ENCODE results near the gene PLCB2.

PLCB2 gene

GRCh38 chr15:40296561-40297230, 11.0 kb downstream of the PLCB2 start:
- TF ChIP-seq POLR2A (IDR thresholded peaks at IDR 0.05; ENCODE audit: low read length) (no peak), GATA1 (IDR thresholded peaks at IDR 0.05; ENCODE audit: low read depth, low read length) (no peak)

DNA sequence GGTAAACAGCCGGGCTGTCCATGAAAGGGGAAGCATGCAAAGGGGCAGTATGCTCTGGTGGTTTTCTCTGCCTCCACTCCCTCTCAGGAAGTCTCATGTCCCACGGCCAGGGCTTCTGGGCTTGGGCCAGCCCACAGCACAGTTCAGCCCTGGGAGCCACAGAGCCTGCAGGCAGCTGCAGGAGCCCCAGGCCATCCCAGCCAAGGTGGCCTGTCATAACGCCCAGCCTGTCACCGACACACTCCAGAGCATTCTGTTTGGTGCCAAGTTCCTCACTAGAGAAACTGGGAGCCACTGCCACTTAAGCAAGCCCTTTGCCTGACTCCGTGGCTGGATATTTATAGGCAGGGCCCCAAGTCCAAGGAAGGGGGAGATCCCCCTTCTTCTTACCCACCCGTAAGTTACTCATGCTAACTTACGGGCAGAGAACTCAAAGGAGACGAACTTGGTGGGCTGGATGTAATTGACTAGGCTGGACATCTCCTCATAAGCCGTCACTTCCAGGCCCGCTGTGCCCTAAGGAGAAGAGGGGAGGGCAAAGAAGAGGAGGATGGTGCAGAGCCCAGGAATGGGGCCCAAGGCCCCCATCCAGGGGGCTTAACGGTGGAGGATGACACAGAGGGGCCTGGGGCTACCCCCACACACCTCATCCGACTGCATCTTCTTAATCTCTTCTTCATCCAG, 11.7 kb downstream of the PLCB2 start:
- TF ChIP-seq POLR2A (IDR thresholded peaks at IDR 0.05; ENCODE audit: low read length): no peak
- DNase-seq: no peak

More at GRCh38 chr15:40296561-40297230, 11.0 kb downstream of the PLCB2 start:
- DNase-seq: no peak

- no peak for DNase-seq
- no peak for TF ChIP-seq POLR2A (IDR thresholded peaks at IDR 0.05; ENCODE audit: low read length)
- no peak for TF ChIP-seq GATA1 (IDR thresholded peaks at IDR 0.05; ENCODE audit: low read depth, low read length)
Observed at GRCh38 chr15:40295297-40295696, 12.4 kb downstream of the PLCB2 start.

DNA sequence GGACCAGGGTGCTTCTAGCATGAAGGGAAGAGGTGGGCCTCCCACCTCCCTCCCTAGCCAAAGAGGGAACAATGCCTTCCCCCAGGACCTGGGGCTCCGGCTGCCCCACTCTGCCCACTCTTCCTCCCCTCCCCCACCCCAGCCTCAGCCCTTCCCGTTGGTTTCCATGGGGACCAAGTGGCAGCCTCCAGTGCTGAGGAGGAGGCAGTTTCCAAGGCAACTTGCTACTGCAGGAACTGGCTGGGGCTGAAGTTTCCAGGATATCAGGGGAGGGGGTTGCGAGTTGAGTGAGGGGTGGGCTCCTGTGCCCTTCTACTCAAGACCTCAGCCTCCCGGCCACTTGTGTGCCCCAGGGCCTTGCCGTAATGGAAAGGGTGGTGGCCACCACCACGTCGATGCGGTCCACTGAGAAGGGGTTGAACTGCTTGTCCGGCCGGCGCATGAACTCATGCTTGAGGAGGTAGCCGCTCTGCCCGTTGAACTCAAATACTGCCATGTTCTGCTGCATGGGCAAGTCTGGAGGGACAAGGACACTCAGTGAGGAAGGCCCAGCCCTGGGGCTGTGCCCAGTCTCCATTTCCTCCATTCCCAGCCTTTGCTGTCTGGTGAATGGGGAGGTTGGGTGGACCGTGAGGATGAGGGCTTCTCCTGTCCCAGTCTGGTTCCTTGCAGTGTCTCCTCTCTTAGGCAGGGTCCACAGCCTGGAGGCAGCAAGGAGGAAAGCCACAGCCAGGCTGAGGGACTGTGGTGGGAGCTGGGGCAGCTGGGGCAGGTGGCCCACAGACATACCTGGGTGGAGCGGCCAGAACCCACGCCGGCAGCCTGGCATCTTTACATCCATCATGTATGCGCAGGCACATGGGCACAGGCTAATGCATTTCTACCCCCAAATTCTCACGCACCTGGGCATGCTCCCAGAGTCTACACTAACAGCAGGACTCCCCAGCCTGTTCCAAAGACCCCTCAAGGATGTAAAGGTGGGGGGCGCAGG, 13.5 kb downstream of the PLCB2 start:
- TF ChIP-seq GATA1 (IDR thresholded peaks at IDR 0.05; ENCODE audit: low read depth, low read length) (no peak), POLR2A (IDR thresholded peaks at IDR 0.05; ENCODE audit: low read length) (no peak)
- DNase-seq: no peak

GRCh38 chr15:40293006-40293405, 14.7 kb downstream of the PLCB2 start:
- TF ChIP-seq POLR2A (IDR thresholded peaks at IDR 0.05; ENCODE audit: low read length): no peak
- TF ChIP-seq GATA1 (IDR thresholded peaks at IDR 0.05; ENCODE audit: low read depth, low read length): no peak
- DNase-seq: no peak

DNA sequence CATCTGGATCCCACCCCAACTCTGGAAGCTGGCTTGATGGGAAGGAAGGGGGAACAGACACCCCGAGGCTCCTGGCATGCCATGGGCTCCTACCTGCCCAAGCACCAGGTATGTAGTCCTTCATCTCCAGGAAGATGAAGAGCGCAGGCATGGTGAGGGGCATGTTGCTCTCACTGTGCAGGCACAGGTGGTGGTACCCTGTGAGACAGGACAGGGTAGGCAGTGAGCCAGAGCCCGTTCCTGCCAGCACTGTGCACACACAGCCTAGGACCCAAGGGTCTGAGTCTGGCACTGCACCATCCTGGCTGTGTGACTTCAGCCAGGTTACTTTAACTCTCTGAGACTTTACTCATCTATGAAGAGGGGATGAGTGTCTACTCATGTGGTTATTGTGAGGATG, 15.5 kb downstream of the PLCB2 start:
- TF ChIP-seq POLR2A (IDR thresholded peaks at IDR 0.05; ENCODE audit: low read length): no peak
- no peak for TF ChIP-seq GATA1 (IDR thresholded peaks at IDR 0.05; ENCODE audit: low read depth, low read length)
- DNase-seq: no peak

DNA sequence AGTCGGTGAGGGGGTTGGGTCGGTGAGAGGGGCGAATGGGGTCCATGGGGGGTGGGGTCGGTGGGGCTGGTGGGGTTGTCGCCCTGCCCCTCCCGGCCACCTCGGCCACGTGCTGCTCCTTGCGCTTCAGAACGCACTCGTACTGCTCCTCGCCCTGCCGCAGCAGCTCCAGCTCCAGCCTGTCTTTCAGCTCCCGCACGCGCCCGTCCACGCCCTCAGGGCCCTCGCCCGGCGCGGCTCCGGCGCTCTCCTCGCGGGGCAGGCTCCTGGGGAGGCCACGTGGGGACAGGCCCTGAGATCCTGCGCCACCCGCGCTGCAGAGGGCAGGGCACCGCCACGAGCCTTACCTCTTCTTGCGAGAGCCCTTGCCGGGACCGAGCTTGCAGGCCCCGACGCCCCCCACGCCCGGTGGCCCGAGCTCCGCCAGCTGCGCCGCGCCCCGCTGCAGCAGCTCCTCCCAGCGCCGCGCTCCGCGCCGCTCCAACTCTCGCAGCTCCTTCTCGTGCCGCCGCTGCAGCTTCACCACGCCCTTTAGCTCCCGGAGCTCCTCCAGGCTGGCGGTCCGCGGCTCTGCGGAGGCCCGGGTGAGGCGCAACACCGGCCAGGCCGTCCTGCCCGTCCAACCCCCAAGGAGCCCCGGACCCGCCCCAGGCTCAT, 16.7 kb downstream of the PLCB2 start:
- TF ChIP-seq GATA1 (IDR thresholded peaks at IDR 0.05; ENCODE audit: low read depth, low read length) (no peak), POLR2A (IDR thresholded peaks at IDR 0.05; ENCODE audit: low read length) (no peak)
- DNase-seq: no peak

DNA sequence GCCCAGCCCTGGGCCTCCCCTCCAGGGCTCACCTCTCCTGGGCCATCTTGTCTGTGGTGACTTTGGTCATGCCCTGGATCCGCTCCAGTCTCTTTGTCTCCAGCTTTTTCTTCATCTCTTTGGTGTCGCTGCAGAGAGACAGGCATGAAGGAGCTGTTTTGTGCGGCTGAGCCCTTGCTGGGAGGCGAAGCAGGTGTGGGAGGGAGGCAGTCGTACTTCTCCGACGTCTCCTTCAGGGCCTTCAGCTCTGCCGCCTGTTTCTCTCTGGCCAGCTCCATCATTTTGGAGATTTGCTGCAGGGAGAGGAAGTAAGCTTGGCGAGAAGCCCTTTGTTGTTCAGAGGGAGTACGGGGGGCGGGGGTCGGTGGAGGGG, 17.2 kb downstream of the PLCB2 start:
- DNase-seq: no peak
- TF ChIP-seq GATA1 (IDR thresholded peaks at IDR 0.05; ENCODE audit: low read depth, low read length) (no peak), POLR2A (IDR thresholded peaks at IDR 0.05; ENCODE audit: low read length) (no peak)

DNA sequence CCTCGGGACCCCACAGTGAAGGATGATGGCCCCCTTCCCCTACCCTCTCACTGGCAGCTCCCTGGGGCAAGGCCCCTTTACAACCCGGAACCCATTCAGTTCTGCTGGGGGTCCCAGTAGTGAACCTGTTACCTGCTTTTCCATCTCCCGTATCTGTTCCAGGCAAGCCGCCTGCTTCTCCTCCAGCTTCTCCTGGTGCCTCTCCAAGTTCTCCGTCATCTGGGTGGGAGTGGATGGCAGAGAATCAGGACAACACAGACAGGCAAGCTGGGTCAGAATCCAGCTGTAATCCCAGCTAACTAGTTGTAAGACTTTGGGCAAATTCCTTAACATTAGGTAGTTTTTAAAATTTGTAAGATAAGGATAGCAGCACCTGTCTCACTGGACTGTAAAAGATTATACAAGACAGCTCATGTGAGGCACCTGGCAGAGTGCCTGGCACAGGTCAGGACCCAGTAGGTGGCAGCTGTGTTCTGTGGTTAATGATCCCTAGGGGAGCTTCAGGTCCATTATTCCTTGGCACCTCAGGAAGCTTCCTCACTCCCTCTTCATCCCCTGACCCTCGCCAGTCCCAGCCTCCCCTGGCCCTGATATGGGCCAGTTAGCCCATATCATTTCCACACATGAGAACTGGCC, 18.5 kb downstream of the PLCB2 start:
- TF ChIP-seq GATA1 (IDR thresholded peaks at IDR 0.05; ENCODE audit: low read depth, low read length) (no peak), POLR2A (IDR thresholded peaks at IDR 0.05; ENCODE audit: low read length) (no peak)
- no peak for DNase-seq

DNA sequence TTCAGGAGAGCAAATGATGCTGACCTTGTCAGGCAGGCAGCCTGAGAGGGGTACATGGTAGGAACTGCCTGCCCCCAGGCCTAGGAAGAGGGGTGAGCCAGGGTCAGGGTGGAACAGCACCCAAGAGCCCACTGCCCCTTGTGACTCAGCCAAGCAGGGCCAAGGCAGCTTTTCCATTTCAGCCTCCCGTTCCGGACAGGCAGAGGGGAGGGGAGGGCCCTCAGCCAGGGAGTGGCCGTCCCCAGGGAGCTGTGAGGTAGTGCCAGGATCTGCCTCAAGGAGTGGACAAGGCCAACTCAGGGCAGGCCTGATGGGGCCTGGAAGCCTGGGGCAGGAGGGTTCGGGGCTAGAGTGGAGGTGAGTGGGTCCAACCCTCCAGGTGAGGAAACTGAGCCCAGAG, 19.8 kb downstream of the PLCB2 start:
- no peak for DNase-seq
- TF ChIP-seq POLR2A (IDR thresholded peaks at IDR 0.05; ENCODE audit: low read length) (no peak), GATA1 (IDR thresholded peaks at IDR 0.05; ENCODE audit: low read depth, low read length) (no peak)

DNA sequence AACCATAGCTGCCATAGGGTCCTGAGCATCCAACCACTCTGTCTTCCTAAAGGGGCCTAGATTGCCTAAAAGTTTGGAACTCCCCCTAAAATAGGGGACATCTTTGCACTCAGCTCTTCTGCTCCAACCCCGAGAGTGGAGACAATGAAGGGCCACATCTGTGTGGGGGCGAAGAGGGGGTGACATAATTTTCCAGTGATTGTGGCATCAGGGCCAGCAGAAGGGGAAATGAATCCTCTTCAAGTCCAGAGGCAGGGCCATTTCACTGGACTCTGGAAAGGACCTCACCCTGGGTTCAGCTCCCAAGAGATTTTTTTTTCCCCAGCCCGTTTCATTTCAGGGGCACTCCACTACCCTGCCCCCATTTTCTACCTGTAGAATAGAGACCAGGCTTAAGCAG, 20.2 kb downstream of the PLCB2 start:
- DNase-seq: no peak
- TF ChIP-seq POLR2A (IDR thresholded peaks at IDR 0.05; ENCODE audit: low read length): no peak
- TF ChIP-seq GATA1 (IDR thresholded peaks at IDR 0.05; ENCODE audit: low read depth, low read length): no peak

DNA sequence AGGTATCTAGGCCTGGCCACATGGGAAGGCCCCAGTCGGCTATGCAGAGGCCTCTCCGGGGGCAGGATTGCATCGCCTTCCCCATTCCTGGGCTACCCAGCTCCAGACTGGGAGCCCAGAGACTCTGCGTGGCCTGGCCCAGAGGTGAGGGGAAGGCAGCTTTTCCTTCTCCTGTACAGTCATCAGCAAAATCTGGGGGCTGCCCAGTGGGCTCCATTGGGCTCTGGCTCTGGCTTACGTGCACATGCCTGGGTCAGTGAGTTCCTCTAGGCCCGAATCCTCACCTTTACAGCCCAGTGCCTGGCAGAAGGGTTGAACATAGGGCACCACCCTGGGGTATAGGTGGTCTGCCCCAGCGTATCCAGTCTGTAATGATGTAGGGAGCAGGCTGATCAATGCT, 20.9 kb downstream of the PLCB2 start:
- TF ChIP-seq POLR2A (IDR thresholded peaks at IDR 0.05; ENCODE audit: low read length) (no peak), GATA1 (IDR thresholded peaks at IDR 0.05; ENCODE audit: low read depth, low read length) (no peak)
- no peak for DNase-seq

GRCh38 chr15:40286061-40286532, 21.6 kb downstream of the PLCB2 start:
- no peak for TF ChIP-seq POLR2A (IDR thresholded peaks at IDR 0.05; ENCODE audit: low read length)
- no peak for TF ChIP-seq GATA1 (IDR thresholded peaks at IDR 0.05; ENCODE audit: low read depth, low read length)
- DNase-seq: no peak

Data from erythroblast (primary cell).